Lower leg skin (tissue), 4 donors: Measurements from ENCODE around the gene LTBP4. TPM values are rescaled to one million over a fixed set of nuclear protein-coding genes. Genes with fewer than 3 reads are reported as not detected.
"Not testable (repeated sequence)": the region's sequence is repeated elsewhere in the genome, so short reads cannot be mapped to it uniquely, and the experiment has no call there.

Experiments used
- DNase-seq, 2 donors: peaks; one replicate each; pipeline ENCODE4 v3.0.0-alpha.2; 2019; ENCODE audit warnings: low spot score in 2 of 2
- H3K4me3 ChIP-seq: fragments of 200-600 bp; sonication (generic); 2 replicates; pipeline ENCODE4 v1.5.1; 2017; ENCODE audit warnings: mild to moderate bottlenecking, low read depth; ENCODE audit not compliant: poor library complexity, severe bottlenecking
- CTCF ChIP-seq, 3 donors: fragments of 450-650 bp; IDR thresholded peaks; one replicate each; pipeline ENCODE4 v1.5.1; 2016; ENCODE audit warnings: antibody characterized with exemption in 3 of 3, mild to moderate bottlenecking in 3 of 3, moderate library complexity in 2 of 3
- POLR2A ChIP-seq, 2 donors: fragments of 450-650 bp; IDR thresholded peaks; one replicate each; pipeline ENCODE4 v1.6.1; 2016 to 2017; ENCODE audit warnings: antibody characterized with exemption in 2 of 2, mild to moderate bottlenecking in 1 of 2, moderate library complexity in 1 of 2
- WGBS, 2 donors: methylation state at CpG; one replicate each; pipeline ENCODE4 v1.1.5; 2018; 5-methylcytosine and 5-hydroxymethylcytosine counted together
- intact Hi-C: fragments of 100-400 bp; cut with DNase I; formaldehyde crosslinking; loops from one replicate; pipeline ENCODE4 v1.15.0; 2023; ENCODE audit warnings: low total_unique reads
- total RNA-seq, 4 donors: library from RNA; depleted of rRNA; stranded (reverse); fragments of >200 nt; gene quantifications; one replicate each; pipeline ENCODE4 v1.1.0, GENCODE V29; 2016

The LTBP4 gene
- total RNA-seq, 4 donors from 2014 or later = 113 to 181 (median 144) TPM

- 95 to 98% methylated on average over 14 of the region's 14 CpGs for WGBS, 2 donors
- no peak for DNase-seq
- intact Hi-C loops = no loop called here
- H3K4me3 ChIP-seq = no peak overlapping the region
- TF ChIP-seq CTCF (IDR thresholded peaks at IDR 0.05) (no peak), POLR2A (IDR thresholded peaks at IDR 0.05) (no peak)
Measured at GRCh38 chr19:40586611-40587010, 14.6 kb upstream of the LTBP4 start.

GRCh38 chr19:40588110-40588854, 12.9 kb upstream of the LTBP4 start:
- intact Hi-C loops = no loop called here
- no peak overlapping the region for H3K4me3 ChIP-seq
- WGBS, 2 donors = 81 to 84% methylated on average over 19 of the region's 19 CpGs
- TF ChIP-seq POLR2A (IDR thresholded peaks at IDR 0.05) = no peak
- TF ChIP-seq CTCF (IDR thresholded peaks at IDR 0.05) = no peak
- DNase-seq = no peak

GRCh38 chr19:40588926-40589569, 12.1 kb upstream of the LTBP4 start:
- intact Hi-C loops = no loop called here
- TF ChIP-seq POLR2A (IDR thresholded peaks at IDR 0.05) (no peak), CTCF (IDR thresholded peaks at IDR 0.05) (no peak)
- DNase-seq = no peak
- H3K4me3 ChIP-seq = no peak overlapping the region
- WGBS, 2 donors = 74 to 75% methylated on average over 9 of the region's 9 CpGs

GRCh38 chr19:40589591-40590429, 11.4 kb upstream of the LTBP4 start:
- 90 to 93% methylated on average over 26 of the region's 26 CpGs for WGBS, 2 donors
- DNase-seq = no peak
- TF ChIP-seq POLR2A (IDR thresholded peaks at IDR 0.05) (no peak), CTCF (IDR thresholded peaks at IDR 0.05) (no peak)
- no peak overlapping the region for H3K4me3 ChIP-seq
- intact Hi-C loops = loop anchor here (10.0 kb wide), 1 partner anchor 55 kb away; no protein-coding TSS in a partner anchor

GRCh38 chr19:40590464-40591265, 10.5 kb upstream of the LTBP4 start:
- H3K4me3 ChIP-seq = no peak overlapping the region
- intact Hi-C loops = loop anchor here (10.0 kb wide), 1 partner anchor 56 kb away; no protein-coding TSS in a partner anchor
- no peak for TF ChIP-seq CTCF (IDR thresholded peaks at IDR 0.05)
- no peak for TF ChIP-seq POLR2A (IDR thresholded peaks at IDR 0.05)
- WGBS, 2 donors = 83 to 84% methylated on average over 22 of the region's 22 CpGs
- DNase-seq = no peak

GRCh38 chr19:40591724-40592123, 9.4 kb upstream of the LTBP4 start:
- DNase-seq, H3K4me3 ChIP-seq: not testable (repeated sequence)
- 84 to 91% methylated on average over 4 of the region's 4 CpGs for WGBS, 2 donors
- intact Hi-C loops = loop anchor here (10.0 kb wide), 1 partner anchor 57 kb away; no protein-coding TSS in a partner anchor
